HG02759 (cell line): Measurements from ENCODE around the gene SAMD4A.

Source experiments
- ATAC-seq: cut with Tn5 transposase; IDR thresholded peaks from one replicate; pipeline ENCODE4 v1.9.1; 2021; ENCODE audit warnings: mild to moderate bottlenecking, moderate library complexity; ENCODE audit not compliant: unreplicated experiment

The SAMD4A gene

DNA sequence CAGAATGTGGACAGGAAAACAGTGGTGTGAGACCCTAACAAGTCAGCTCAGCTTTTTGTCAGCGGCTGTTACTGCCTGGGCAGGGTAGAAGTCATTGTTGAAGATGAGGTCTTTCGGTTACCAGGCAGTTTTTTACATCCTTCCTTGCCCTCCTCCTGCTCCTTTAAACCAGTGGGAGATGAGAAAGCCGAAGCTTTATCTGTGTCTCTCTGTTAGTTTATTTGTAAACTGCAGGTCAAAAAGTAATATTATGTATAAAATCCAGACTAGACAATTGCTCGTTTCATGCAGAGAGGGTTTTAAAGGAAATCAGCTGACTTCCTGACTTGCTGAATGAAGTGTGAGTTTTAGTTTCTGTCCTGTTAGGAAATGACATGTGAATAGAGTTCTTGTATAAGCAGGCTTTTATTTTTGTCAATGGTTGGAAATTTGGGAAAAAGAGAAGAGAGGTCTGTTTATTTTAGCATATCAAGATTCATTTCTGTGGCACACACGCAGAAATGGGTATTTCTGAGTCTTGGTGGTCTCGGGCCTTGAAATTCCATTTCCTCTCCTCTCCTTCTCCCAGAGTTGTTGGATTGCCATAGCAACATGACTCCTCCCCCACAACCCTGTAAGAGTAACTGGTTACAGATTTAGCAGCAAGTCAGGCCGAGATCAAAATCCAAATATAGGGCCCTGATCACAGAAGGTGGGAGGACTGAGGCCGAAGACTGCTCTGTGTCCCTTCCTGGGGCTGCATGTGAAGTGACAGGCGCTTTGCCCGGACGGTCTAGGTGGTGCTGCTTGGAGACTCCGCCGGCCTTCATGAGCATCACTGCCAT is 60.8 kb downstream of the SAMD4A start:
- peak; percentile 72 for ATAC-seq

DNA sequence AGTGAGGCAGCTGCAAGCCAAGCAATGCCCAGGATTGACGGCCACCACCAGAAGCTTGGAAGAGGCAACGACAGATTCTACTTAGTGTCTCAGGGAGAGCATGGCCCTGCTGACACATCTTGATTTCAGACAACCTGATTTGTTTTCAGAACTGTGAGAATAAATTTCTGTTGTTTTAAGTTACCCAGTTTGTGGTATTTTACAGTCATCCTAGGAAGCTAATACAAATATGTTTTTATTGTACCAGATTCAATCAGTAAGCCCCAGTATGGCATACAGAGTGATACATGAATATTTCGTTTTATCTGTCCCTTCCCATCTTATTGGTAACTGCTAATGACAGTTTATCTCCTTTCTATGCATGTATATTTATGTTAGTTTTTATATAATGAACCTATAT is 62.3 kb downstream of the SAMD4A start:
- ATAC-seq = no peak

DNA sequence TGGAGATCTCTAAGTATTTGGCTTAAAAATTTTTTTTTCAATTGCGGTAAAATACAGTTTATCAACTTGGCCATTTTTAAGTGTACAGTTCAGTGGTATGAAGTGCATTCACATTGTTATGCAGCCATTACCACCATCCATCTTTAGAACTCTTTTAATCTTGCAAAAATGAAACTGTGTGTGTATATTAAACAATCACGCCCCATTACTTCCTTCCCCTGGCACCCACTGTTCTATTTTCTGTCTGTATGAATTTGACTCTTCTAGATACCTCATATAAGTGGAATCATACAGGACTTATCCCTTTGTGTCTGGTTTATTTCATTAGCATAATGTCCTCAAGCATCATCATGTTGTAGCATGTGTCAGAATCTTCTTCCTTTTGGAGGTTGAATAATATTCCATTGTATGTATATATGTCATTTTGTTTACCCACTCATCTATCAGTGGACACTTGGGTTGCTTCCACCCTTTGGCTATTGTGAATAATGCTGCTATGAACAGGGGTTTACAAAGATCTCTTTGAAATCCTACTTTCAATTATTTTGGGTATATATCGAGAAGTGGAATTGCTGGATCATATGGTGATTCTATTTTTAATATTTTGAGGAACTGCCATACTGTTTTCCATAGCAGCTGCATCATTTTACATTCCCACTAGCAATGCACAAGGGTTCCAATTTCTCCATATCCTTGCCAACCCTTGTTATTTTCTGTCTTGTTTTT is 62.9 kb downstream of the SAMD4A start:
- no peak for ATAC-seq

DNA sequence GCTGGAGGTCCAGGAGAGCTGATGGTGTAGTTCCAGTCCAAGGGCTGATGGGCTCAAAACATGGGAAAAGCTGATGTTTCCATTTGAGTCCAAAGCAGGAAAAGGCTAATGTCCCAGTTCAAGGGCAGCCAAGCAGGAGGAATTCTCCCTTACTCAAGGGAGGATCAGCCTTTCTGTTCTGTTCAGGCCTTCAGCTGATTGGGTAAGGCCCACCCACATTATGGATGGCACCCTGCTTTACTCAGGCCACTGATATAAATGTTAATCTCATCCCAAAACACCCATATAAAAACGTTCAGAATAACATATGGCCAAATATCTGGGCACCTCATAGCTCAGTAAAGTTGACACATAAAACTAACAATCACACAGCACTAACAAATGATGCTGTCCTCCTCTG is 64.1 kb downstream of the SAMD4A start:
- ATAC-seq = no peak

DNA sequence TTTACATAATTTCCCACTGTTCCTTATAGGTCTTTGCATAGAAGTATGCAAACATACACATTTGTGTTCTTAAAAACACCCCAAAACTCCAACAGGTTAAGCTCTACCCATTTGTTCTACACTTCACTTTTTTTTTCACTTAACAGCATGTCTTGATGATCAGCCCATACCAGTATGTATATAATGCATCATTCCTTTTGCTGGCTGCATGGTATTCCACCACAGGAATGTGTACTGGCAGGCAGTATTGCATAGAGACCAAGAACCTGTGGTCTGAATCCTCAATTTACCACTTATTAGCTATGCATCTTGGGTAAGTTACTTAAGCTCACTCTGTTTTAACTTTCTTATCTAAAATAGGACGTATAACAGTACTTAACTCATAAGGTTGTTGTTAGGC is 65.5 kb downstream of the SAMD4A start:
- no peak for ATAC-seq

DNA sequence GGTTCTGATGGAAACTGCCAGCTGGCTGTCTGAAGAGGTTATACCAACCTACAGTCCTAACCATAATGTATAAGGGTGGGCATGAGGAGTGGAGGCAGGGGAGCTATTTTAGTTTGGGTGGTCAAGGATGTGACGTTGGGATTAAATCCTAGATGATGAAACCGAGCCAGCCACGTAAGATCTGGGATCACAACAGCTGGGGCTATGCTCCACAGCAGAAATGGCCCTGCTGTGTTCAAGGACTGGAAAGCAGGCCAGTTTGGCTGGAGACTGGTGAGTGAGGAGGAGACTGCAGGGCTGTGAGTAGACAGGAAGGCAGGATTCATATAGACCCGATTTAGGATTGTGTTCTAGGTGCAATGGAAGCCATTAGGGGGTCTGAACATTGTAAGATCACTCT is 66.1 kb downstream of the SAMD4A start:
- ATAC-seq = no peak

DNA sequence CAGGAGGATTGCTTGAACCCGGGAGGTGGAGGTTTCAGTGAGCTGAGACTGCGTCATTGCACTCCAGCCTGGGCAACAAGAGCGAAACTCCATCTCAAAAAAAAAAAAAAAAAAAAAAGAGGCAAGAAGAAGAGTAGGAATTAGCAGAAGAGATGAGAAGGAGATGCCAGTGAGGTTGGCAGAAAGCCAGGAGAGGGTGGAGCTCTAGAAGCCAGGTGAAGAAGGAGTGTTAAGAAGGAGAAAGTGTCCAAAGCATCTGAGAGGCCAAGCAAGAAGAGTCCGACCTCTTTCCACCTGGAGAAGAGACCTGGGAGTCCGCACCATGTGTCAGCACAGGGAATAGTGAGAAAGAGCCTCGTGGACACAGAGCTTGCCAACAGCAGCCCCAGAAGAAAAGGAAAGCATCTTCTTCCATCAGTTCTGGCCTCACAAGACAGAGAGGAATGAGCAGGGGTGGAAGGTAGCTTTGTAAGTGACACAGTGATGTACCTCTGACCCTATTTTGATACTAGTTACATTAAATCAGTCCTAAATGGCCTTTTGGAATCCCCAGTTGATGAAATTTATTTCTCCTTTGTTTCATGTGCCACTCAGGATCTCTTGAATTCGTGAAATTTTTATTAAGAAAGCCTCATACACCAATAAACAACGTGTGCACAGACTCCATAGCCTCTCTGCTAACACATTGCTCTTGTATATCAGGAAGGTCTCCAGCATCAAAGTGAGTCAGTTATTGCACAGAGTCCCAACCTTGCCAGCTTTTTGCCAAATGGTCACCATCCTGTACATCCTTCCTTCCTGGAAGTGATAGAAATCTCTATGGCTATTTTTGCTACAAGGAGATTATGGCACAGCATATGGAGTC is 70.6 kb downstream of the SAMD4A start:
- no peak for ATAC-seq

DNA sequence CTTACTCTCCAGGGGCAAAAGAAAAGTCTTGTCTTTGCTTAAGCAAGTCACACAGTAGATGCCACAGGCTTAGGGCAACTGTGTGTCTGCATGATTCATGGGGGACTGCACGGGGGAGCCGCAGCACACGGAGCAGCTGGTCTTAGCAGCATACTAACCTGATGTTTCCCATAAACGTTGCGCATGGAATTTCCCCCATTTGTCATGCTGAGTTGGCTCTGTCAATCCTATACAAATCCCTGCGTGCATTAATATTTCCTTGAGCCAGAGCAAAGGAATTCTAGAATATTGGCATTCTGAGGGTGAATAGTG is 71.2 kb downstream of the SAMD4A start:
- ATAC-seq = no peak

DNA sequence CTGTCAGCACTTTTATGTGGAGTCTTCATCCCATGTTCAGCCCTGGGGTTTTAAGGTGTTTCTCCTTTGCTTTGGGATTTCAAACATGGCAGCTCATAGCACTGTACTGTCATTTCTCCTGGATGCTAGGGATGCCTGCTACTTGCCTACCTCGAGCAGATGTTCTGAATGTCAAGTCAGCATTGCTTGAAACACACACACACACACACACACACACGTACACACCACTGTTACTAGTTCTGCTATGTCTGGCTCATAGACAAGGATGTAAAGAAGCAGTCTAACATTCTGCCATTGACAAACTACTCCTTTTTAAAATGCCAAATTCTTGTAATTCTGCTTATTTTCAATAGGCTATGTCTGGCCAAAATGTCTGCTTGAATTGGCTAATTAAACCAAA is 72.7 kb downstream of the SAMD4A start:
- no peak for ATAC-seq

DNA sequence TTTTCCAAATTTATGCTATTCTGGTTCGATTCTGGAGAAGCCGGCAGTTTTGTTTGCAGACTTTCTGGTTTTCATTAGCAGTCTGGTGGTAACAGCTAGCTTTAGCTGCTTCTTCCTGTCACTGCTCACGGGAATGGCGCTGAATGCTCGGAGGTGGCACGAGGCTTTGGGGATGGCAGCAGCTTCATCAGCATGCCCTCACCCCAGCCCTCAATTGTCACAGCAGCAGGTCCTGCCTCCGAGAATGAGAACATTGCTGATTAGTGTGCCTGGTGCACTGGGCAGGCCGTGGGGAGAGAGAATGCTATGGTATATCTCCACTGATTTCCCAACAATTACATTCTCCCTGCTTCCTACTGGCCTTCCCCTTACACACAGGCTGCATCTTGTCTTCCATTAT is 73.6 kb downstream of the SAMD4A start:
- no peak for ATAC-seq

DNA sequence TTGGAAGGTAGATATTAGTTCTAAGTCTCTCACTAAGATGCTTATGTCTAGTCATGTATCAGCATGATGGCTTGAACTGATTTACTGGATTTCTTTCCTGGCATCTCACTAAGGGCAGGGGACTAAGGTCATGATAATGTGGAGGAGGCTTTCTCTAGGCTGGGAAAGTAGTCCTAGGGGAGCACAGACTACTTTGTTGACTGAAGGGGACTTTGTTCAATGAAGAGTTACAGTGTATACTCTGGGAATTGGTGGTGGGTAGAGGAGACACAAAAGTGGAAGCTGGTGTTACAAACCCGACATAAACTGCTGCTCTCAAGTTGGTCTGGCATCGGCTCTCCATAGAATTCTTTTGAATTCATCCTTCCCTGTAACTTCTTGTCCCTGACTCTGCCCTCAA is 75.2 kb downstream of the SAMD4A start:
- ATAC-seq = no peak

DNA sequence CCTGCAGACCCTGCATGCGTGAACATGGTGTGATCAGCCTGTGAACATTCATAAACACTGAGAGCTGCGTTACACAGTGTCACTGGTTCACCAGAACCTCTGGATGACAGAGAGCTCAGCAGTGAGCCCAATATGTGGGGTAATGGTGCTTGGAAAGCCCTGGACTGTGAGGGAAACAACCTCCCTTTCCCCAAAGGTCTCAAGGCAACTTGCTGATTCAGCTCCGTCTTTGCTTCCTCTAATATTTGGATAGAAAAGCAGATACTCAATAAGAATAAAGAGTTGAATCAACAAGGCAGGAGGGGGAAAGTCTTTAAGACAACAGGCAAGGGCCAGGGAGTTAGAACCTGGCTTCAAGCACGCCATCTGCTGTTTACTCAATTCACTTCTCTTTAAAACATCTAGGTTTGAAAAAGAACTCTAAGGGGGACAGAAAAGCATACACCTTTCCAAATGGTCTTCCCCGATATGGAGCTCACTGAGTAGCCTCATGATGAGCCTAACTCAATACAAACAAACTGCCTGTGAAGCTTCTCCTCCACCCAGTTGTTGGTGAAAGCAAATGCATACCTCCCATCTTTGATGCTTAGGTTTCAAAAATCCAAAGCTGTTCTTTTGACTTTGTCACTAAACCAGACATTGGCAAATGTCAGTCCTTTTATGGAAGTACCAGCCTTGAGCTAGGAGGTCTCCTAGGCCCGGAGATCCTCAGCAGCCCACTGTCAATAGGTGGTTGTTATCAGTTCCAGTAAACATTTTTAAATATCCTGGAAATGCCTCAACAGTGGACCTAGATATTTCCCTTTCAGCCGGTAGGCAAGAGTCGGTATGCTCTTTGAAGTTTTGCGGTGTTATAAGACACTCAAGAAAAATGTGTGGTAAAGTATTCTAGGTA is 76.1 kb downstream of the SAMD4A start:
- no peak for ATAC-seq

DNA sequence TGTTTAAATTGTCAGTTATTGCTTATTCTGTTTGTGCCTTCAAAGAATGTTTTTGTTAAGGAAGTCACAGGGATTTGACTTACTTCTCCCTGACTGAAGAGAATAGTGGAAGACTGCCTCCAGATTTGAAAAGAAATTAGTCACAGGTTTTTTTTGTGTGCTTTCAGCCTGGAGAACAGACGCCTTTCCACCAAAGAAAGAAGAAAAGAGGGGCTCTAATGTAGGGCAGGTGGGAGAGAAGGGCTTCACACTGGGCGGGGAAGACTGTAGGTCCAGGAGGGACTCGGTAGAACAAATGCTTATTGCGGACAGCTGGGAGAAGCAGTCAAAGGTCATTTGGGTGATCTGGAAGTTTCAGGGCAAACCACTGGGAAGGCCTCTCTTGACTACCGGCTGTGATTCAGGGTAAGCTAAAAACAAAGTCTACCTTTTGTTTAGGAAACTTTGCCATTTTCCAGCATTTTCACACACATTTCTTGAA is 76.8 kb downstream of the SAMD4A start:
- no peak for ATAC-seq

DNA sequence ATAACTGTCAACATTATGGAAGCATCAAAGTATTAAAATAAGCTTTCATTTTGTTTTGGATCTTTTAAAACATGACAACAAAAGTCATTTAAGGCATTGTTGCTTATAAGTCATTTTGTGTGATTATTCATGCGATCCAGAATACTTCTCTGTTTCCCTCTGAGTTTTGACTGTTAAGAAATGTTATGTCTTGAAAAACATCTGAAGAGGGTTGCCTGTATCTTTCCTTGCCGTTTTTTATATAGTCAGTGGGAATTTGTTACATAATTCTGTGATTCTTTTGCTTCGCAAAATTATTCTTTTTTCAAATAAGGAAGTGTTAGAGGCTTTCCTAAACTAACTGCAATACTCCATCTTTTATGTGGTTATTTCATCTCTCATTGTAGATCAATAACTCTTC is 78.7 kb downstream of the SAMD4A start:
- no peak for ATAC-seq

DNA sequence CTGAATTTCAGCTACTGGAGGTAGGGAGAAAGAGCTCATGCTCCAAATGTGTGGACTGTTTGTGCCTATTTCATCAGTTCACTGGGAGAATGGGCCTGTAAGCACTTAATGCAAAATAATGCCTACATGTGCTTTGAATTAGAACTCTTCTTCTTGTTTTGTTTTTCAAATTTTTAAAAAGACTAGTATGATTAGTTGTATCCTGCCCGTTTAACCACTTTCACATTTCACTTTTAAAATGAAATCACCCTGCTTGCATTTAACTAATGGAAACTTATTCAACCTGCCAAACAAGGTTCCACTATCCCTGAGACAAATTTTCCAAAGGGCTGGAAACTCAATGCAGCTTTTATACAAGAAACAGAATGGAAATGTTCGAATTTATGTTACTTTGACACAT is 79.7 kb downstream of the SAMD4A start:
- no peak for ATAC-seq

DNA sequence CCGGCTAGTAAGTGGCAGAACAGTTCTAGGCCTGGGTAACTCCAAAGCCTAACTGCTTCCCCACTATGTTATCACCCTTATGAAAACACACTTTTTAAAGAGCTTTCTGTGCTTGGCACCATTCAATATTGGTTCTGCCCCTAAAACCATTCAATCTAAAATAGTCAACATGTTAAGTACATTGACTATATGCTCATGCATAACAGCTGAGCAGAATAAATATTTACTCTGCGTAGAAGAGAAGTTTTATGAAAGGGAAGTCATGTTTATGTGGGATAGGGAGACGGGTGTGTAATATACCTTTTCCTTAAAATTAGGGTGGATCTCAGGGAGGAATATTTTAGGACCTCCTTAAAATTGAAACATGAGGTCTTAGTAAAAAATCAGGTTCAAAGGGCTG is 80.5 kb downstream of the SAMD4A start:
- ATAC-seq = no peak

DNA sequence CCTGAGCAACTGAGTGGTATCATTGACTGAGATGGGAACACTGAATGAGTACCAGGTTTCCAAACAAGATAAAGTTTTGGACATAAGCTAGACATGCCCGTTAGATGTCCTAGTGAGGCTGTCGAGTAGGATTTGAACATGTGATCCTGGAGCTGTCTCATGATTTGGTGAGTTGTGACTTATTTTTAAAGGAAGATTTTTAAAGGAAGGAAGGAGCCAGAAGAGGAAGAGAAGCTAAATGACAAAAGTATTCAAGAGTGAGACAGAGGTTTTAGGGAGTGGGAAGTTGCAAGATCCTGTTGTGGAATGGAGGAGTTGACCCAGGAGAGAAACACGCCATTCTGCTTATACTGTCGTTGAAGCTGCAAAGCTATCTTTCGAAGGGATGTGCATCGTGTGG is 82.1 kb downstream of the SAMD4A start:
- no peak for ATAC-seq

DNA sequence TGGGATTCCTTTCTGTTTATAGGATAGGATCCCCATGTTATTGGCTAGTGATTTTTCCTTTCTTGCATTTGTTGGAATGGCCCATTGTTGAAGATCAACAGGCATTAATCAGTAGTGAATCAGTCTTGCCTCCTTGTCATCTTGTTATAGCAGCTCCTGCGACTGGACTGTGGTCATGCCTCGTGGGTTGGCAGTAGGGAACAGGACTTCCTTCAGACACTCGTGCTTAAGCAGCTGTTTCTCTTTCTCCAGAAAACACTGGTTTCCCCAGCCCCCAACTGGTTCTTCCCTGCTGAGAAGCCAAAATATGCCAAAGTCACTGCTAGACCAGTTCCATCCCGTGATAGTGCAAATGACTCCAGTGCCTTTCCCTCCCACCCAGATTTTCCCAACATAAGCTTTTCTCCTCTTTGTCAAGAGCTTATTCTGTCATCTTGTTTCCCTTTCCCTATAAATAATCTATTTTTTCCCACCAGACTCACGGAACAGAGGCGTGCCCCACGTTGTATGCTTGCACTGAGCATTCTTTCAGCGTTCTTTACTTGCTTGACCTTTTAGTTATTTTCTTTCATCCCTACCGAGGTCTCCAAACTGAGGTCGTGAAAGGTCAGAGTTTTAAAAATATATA is 83.5 kb downstream of the SAMD4A start:
- ATAC-seq = no peak

DNA sequence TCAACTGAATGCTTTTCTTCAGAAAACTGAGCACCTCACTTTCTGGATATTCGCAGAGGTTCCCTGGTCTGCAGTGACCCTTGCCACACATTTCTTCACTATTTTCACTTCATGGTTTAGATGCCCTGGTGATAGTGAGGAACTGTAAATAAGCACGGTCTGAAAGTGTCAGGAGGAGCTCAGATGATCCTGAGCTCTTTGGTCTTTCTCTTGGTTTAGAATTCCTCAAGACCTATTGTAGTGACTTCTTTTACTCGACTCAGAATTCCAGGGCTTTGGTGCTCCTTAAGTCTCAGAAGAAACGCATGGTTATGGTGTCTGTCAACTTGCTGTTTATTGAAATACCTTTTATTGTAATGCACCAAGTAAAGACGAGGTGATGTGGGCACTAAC is 84.0 kb downstream of the SAMD4A start:
- no peak for ATAC-seq

DNA sequence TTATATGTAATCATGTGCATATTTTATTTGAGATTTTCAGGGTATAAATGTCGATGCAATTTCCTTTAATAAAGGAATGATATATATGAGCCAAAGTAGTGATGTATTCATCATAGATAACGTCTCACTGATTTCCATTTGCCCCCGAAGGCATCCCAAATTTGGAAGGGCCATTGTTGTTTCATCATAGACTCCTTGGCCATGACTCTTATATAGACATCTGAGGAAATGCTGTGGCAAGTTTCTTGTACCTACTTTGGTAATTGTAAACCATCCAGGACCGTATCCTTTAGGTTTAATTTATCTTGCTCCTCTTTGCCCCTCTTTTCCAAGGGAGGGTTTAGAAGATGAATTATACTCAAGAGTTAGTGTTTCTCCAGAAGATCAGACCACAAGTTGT is 84.7 kb downstream of the SAMD4A start:
- ATAC-seq = no peak
